Endothelial cell of umbilical vein (primary cell): Measurements from ENCODE around the gene SMIM36. TPM values are rescaled to one million over a fixed set of nuclear protein-coding genes. Genes with fewer than 3 reads are reported as not detected.

Experiments
- BruUV-seq: library from RNA; stranded (reverse); fragments of 400-500 nt; replicated peaks from 2 replicates; lab custom pipeline; 2021; lab: Mats Ljungman, UMichigan
- CTCF ChIA-PET: fragments of 300-600, 350-600 bp; sonication (Branson Sonifier 250); formaldehyde crosslinking; loops from one replicate; lab custom pipeline; 2021; ENCODE audit warnings: antibody characterized with exemption, inconsistent platforms; lab: Charles Lee
- POLR2A ChIA-PET: fragments of 300-600, 350-600 bp; sonication (Branson Sonifier 250); formaldehyde crosslinking; loops from one replicate; lab custom pipeline; 2021; ENCODE audit warnings: antibody characterized with exemption, inconsistent platforms; lab: Charles Lee
- DNase-seq: peaks from one replicate; pipeline ENCODE4 v3.0.0-alpha.2; 2011; ENCODE audit warnings: low read depth, low spot score
- FAIRE-seq: peaks from 2 replicates; lab custom pipeline; 2011; peaks lifted over from hg19 to GRCh38; lab: Jason Lieb, UNC
- H2AFZ ChIP-seq: 2 replicates; pipeline ENCODE4 v1.6.0; 2012; ENCODE audit warnings: low read depth, low read length, control low read depth, inconsistent platforms
- H3K27ac ChIP-seq: 2 replicates; pipeline ENCODE4 v1.5.1; 2011; ENCODE audit warnings: low read depth, mild to moderate bottlenecking, control low read depth, low read length, moderate library complexity; ENCODE audit not compliant: insufficient read depth
- H3K27me3 ChIP-seq, 2 experiments: 2 replicates each; pipeline versions ENCODE4 v1.6.0 to v1.6.1; 2011; ENCODE audit warnings: low read length in 2 of 2, mixed read lengths in 1 of 2; ENCODE audit not compliant: control insufficient read depth in 2 of 2, insufficient read depth in 2 of 2
- H3K36me3 ChIP-seq, 2 experiments: 2 replicates in 1 of 2; 3 replicates in 1 of 2; pipeline ENCODE4 v1.5.1; 2011; ENCODE audit warnings: low read length in 2 of 2, mild to moderate bottlenecking in 1 of 2, moderate library complexity in 1 of 2; ENCODE audit not compliant: control insufficient read depth in 2 of 2, insufficient read depth in 2 of 2; ENCODE audit errors: extremely low read depth in 1 of 2
- H3K4me1 ChIP-seq: 3 replicates; pipeline ENCODE4 v1.5.1; 2011; ENCODE audit warnings: mild to moderate bottlenecking, low read length; ENCODE audit not compliant: control insufficient read depth, insufficient read depth; ENCODE audit errors: extremely low read depth
- H3K4me2 ChIP-seq: 2 replicates; pipeline ENCODE4 v1.6.1; 2011; ENCODE audit warnings: low read length, control low read depth, mixed read lengths; ENCODE audit not compliant: insufficient read depth
- H3K4me3 ChIP-seq, 3 experiments: fragments of 200-600 bp in 1 of 3; sonication (generic), shearing (Covaris generic) in 1 of 3; replicated peaks in 1 of 3; 2 replicates each; pipeline ENCODE4 v1.5.1; 2011 to 2016; ENCODE audit warnings: control low read depth in 3 of 3, low read length in 3 of 3, mild to moderate bottlenecking in 2 of 3, inconsistent platforms in 1 of 3, low read depth in 1 of 3, moderate library complexity in 1 of 3; ENCODE audit not compliant: insufficient read depth in 1 of 3
- H3K79me2 ChIP-seq: 2 replicates; pipeline ENCODE4 v1.6.0; 2012; ENCODE audit warnings: low read length, inconsistent platforms; ENCODE audit not compliant: control insufficient read depth, insufficient read depth
- H3K9ac ChIP-seq: replicated peaks from 2 replicates; pipeline ENCODE3; 2011; ENCODE audit warnings: low read length, control low read depth; ENCODE audit not compliant: insufficient read depth; ENCODE audit errors: extremely low read depth
- H3K9me1 ChIP-seq: replicated peaks from 3 replicates; pipeline ENCODE4 v1.6.0; 2011; ENCODE audit warnings: mild to moderate bottlenecking, low read length; ENCODE audit not compliant: control insufficient read depth, insufficient read depth; ENCODE audit errors: extremely low read depth
- H3K9me3 ChIP-seq: replicated peaks from 2 replicates; pipeline ENCODE4 v1.5.1; 2012; ENCODE audit warnings: low read length, inconsistent platforms; ENCODE audit not compliant: control insufficient read depth, insufficient read depth
- H4K20me1 ChIP-seq: replicated peaks from 2 replicates; pipeline ENCODE3; 2011; ENCODE audit warnings: mild to moderate bottlenecking, low read length; ENCODE audit not compliant: control insufficient read depth, insufficient read depth; ENCODE audit errors: extremely low read depth
- CTCF ChIP-seq, 2 donors: IDR thresholded peaks; 1 replicate in 1 of 2; 2 replicates in 1 of 2; pipeline ENCODE4 v1.5.1; 2011; ENCODE audit warnings: low read length in 2 of 2, mild to moderate bottlenecking in 2 of 2, moderate library complexity in 2 of 2, control low read depth in 1 of 2, inconsistent platforms in 1 of 2, low read depth in 1 of 2; ENCODE audit not compliant: insufficient read depth in 1 of 2; ENCODE audit errors: extremely low read depth in 1 of 2
- EZH2 ChIP-seq: IDR thresholded peaks from 2 replicates; pipeline ENCODE4 v1.6.1; 2012; ENCODE audit warnings: borderline replicate concordance, low read depth, mild to moderate bottlenecking, moderate library complexity, low read length, inconsistent platforms; ENCODE audit not compliant: severe bottlenecking
- FOS ChIP-seq: IDR thresholded peaks from 2 replicates; pipeline ENCODE4 v1.6.1; 2011; ENCODE audit warnings: mild to moderate bottlenecking, low read length, moderate library complexity, borderline replicate concordance; ENCODE audit not compliant: insufficient read depth
- GATA2 ChIP-seq: IDR thresholded peaks from 2 replicates; pipeline ENCODE4 v1.7.0; 2011; ENCODE audit warnings: low read depth, mild to moderate bottlenecking, moderate library complexity, mixed read lengths, low read length; ENCODE audit not compliant: insufficient read length, insufficient read depth
- MAX ChIP-seq: IDR thresholded peaks from 2 replicates; pipeline ENCODE4 v1.6.1; 2011; ENCODE audit not compliant: insufficient read depth, insufficient read length
- POLR2AphosphoS5 ChIP-seq: IDR thresholded peaks from 2 replicates; pipeline ENCODE4 v1.6.1; 2012; ENCODE audit warnings: low read depth, mild to moderate bottlenecking, control low read depth, low read length, moderate library complexity; ENCODE audit not compliant: insufficient read depth
- dilution Hi-C: fragments of 300-500 bp; cut with MboI; formaldehyde crosslinking; loops from one replicate; pipeline ENCODE4 v1.15.0; 2019; ENCODE audit warnings: low sequenced_read_pairs; ENCODE audit not compliant: extremely low pct_ligation_motif_present
- intact Hi-C: fragments of 100-400 bp; cut with micrococcal nuclease; formaldehyde crosslinking; loops from one replicate; pipeline ENCODE4 v1.10.0; 2022
- polyA plus RNA-seq, 4 experiments: library from polyadenylated mRNA; depleted of rRNA in 3 of 4; stranded (reverse) in 3 of 4; unstranded in 1 of 4; fragments of >200 nt; gene quantifications; 2 replicates each; pipeline versions ENCODE4 v1.2.1 to v1.2.3, GENCODE V29; 2011 to 2012; ENCODE audit warnings: missing spikeins in 1 of 4
- total RNA-seq: library from RNA; stranded (reverse); gene quantifications from 2 replicates; pipeline ENCODE4 v1.2.3, GENCODE V29; 2021

Gene SMIM36
- total and polyA plus RNA-seq, 2 donors (not counting 3 experiments of a cell fraction or from before 2014, with no cell fraction given) = not detected

GRCh38 chr17:55532670-55533069 lies 21.4 kb upstream of the SMIM36 start:
- Histone ChIP-seq H3K9me3 (no peaks in the 10 kb centered on the region), H3K4me2 (no peak overlapping the region), H3K27me3 (no peaks in the 10 kb centered on the region), H3K4me3 (no peak overlapping the region), H2AFZ (no peak overlapping the region), H3K9me1 (no peaks in the 10 kb centered on the region), H4K20me1 (no peaks in the 10 kb centered on the region), H3K4me1 (peaks cover 14% of the 10 kb centered on the region), H3K27ac (no peak overlapping the region), H3K36me3 (no peaks in the 10 kb centered on the region), H3K79me2 (no peaks in the 10 kb centered on the region), H3K9ac (no peak overlapping the region)
- TF ChIP-seq EZH2 (no peak), CTCF (IDR thresholded peaks at IDR 0.05; ENCODE audit: extremely low read depth in 1 of 2, insufficient read depth in 1 of 2, low read depth in 1 of 2, low read length in 2 of 2) (no peak), GATA2 (no peak)
- dilution Hi-C loops (no loop called here), intact Hi-C loops (no loop called here)
- no TSS peak for BruUV-seq
- FAIRE-seq = no peak
- ChIA-PET POLR2A (no interaction called here), CTCF (interaction anchor here (0.8 to 4.0 kb wide), 13 partner anchors 8 to 527 kb away, joined by 3 to 59 read pairs (median 4); no protein-coding TSS in a partner anchor)
- no peak for DNase-seq

- TF ChIP-seq MAX (no peak), FOS (no peak), CTCF (IDR thresholded peaks at IDR 0.05; ENCODE audit: extremely low read depth in 1 of 2, insufficient read depth in 1 of 2, low read depth in 1 of 2, low read length in 2 of 2) (no peak), POLR2AphosphoS5 (no peak)
- Histone ChIP-seq H3K9me1 (no peaks in the 10 kb centered on the region), H3K36me3 (no peaks in the 10 kb centered on the region), H3K4me1 (peaks cover 7% of the 10 kb centered on the region), H3K27ac (no peak overlapping the region), H2AFZ (no peak overlapping the region), H3K79me2 (no peaks in the 10 kb centered on the region), H3K9ac (no peak overlapping the region), H3K4me3 (no peak overlapping the region), H3K27me3 (no peaks in the 10 kb centered on the region), H3K9me3 (no peaks in the 10 kb centered on the region), H3K4me2 (no peak overlapping the region), H4K20me1 (no peaks in the 10 kb centered on the region)
- dilution Hi-C loops (no loop called here), intact Hi-C loops (no loop called here)
- no peak for FAIRE-seq
- no peak for DNase-seq
- POLR2A ChIA-PET = no interaction called here
- CTCF ChIA-PET = interaction anchor here (1.2 to 8.1 kb wide), 6 partner anchors 9 to 789 kb away, joined by 4 to 357 read pairs (median 12); no protein-coding TSS in a partner anchor
- no TSS peak for BruUV-seq
Observed at GRCh38 chr17:55531053-55531728, 19.9 kb upstream of the SMIM36 start.
